Stimulated activated CD8-positive, alpha-beta memory T cell treated with anti-CD3 and anti-CD28 coated beads, Interleukin-7, amount 100 ng/mL, for 1 hour (primary cell): Measurements from ENCODE around the gene LDLRAD4.

ENCODE experiments used
- DNase-seq, 2 donors: peaks; one replicate each; pipeline ENCODE4 v3.0.0-alpha.2; 2020; ENCODE audit warnings: low read depth in 2 of 2

Gene LDLRAD4

DNA sequence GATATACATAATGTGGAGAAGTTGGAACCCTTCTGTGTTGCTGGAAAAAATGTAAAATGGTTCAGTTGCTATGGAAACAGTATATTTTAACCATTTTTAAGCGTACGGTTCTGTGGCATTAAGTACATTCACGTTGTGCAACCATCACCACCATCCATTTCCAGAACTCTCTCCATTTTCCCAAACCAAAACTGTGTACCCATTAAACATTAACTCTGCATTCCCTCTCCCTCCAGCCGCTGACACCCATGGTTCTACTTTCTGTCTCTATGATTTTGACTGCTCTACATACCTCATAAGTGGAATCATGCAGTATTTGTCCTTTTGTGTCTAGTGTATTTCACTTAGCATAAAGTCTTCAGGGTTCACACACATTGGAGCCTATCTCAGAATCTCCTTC lies 67.3 kb downstream of the LDLRAD4 start:
- no peak for DNase-seq

GRCh38 chr18:13286456-13287125 lies 68.0 kb downstream of the LDLRAD4 start:
- DNase-seq: no peak

DNA sequence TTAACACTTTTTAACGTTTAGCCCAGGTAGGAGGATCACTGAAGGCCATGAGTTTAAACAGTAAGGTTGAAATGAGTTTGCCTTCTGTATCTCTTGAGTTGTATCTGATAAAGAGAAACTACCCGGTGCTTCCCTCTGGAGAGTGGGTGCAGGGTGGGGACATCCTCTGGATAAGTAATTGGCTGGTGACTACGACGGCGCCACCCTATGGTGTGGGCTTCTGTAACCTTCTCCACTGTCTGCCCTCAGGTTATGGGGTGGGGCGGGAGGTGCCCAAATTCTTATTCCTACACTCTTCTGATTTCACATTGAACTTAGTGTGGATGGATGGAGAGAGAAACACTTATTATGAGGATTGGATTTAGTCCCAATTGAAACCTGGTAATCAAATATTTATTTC lies 68.8 kb downstream of the LDLRAD4 start:
- DNase-seq: no peak

DNA sequence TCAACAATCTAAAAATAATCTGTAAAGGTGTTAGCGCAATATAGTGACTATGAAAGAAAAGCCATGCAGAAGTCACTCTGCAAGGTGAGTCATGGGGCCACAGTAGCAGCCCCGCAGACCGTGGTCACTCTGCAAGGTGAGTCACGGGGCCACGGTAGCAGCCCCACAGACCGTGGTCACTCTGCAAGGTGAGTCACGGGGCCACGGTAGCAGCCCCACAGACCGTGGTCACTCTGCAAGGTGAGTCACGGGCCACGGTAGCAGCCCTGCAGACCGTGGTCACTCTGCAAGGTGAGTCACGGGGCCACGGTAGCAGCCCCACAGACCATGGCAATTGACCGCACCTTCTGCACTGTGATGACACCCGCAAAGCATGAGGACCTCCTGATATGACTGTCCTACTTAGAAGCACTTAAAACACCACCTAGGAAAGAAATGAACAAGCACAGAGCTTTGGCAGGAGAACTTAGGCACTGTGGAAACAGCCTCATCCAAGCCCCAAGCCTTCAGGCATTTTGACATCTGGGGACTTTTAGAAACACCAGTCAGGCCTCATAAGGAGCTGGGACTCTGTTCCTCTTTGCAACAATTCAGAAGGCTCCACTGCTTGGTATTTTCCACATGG lies 70.1 kb downstream of the LDLRAD4 start:
- no peak for DNase-seq

DNA sequence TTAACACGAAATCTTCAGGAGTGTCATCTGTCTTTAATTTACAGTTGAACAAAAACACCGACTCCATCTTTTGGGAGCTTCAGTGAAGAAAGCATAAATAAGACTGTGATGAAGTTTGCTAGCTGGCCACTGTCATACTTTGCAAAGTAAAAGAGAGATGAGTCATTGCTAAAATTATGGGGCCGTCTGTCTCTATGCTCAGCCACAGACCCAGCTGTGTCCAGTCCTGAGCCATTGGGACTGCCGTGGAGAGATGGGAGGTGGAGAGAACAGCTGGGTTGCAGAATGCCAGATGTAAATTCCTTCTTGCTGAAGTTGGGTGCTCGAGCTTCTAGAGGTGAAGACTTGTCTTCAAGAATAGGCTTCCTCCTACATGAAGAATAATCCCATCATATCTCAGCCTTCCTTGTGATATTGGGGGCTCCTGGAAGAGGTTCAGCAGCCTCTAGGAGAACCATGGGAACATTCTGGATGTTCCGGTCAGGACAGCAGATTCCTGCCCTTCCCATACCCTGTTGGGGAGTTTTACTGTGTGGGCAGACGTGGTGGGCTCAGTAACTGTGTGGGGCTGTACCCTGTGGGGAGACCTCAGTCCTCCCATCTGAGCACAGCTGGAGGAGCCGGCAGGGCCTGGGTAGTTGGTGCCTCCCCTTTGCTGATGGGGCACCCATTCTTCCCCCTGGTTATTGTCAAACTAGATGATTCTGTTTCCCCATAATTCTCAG lies 71.1 kb downstream of the LDLRAD4 start:
- DNase-seq: no peak

- no peak for DNase-seq
Observed at GRCh38 chr18:13290856-13291271, 72.3 kb downstream of the LDLRAD4 start.

DNA sequence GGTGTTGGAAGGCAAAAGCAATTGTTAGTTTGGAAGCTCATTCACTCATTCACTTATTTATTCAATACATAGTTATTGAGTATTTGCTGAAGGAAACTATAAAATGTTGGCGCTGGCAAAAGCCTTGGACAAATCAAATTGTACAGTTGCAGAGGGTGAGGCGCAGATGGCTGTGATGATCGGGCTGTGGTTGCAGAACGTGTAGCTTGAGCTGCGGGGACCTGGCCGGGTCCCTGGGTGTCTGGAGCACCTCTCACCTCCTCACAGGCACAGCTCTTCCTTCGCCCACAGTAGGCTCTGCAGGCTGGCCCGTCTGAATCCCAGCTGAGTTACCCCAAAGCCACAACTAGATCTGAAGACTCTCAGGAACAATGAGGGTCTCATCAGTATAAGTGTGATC lies 72.7 kb downstream of the LDLRAD4 start:
- no peak for DNase-seq

GRCh38 chr18:13291745-13292447 lies 73.3 kb downstream of the LDLRAD4 start:
- no peak for DNase-seq

DNA sequence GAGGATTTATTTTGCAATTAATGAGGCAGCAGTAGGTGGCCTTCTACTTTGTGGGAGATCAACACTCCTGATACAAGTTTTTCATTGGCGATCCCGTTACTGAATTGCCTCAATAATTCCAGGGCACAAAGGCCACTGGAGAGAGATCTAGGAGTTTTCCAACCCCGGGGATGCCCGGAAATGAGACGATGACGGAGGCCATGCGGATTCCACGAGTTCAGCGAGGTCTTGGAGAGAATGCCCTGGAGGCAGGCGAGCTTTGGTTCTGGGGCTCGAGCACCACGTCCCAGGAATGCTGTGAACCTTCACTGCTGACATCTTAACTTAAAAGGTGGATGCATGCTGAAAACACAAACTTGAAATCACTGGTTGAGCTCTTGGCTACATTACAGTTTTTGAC lies 74.2 kb downstream of the LDLRAD4 start:
- no peak for DNase-seq

GRCh38 chr18:13294309-13294708 lies 75.7 kb downstream of the LDLRAD4 start:
- DNase-seq: no peak

- DNase-seq: no peak
Observed at GRCh38 chr18:13295894-13296293, 77.3 kb downstream of the LDLRAD4 start.

DNA sequence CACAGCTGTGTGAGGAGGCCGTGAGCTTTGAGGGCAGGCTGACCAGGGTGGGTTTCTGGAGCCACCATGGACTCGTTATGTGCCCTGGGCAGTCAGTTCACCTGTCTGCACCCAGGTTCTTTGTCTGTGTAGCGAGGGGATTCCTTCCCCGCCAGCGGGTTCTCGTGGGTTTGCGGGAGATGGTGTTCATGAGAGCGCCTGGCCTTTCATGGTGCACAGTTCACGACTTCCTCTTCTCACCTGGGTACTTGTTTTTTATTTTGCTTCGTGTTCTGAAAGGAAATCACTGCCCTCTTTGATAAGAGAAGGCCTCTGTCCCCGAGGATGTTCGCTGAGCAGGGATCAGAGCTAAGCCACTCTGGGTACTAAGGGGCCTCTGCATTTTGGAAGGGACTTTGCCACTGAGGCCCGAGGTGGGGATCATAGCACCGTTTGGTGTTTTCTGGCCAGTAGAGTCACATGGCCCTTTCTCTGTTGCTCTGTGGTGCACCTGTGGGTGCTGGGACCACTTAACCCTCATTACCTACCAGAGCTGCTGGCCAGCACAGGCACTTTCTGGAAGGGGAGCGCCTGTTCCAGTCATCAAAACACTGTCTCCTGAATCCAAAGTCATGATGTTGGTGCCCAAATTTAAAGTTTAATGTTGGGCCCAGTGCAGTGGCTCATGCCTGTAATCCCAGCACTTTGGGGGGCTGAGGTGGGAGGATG lies 78.5 kb downstream of the LDLRAD4 start:
- no peak for DNase-seq

- DNase-seq: no peak
Observed at GRCh38 chr18:13298262-13298661, 79.7 kb downstream of the LDLRAD4 start.

DNA sequence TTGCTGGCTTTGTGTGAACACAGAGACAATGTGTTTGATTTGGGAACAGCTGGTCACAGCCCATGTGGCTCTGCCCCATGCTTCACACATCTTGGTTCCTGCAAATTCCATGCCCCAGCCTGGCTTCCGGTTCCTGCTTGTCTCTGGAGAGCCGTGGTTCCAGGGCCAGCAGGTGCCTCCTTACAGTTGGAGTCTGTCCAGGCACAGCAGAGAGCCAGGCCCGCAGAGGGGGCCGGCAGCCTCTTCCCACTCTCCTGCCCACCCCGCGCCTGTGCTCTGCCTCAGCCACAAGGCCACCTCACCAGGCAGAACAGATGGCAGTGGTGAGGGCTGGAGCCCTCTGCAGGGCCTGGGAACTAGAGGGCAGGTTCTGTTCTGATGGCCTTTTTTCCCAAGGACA lies 81.5 kb downstream of the LDLRAD4 start:
- no peak for DNase-seq

DNA sequence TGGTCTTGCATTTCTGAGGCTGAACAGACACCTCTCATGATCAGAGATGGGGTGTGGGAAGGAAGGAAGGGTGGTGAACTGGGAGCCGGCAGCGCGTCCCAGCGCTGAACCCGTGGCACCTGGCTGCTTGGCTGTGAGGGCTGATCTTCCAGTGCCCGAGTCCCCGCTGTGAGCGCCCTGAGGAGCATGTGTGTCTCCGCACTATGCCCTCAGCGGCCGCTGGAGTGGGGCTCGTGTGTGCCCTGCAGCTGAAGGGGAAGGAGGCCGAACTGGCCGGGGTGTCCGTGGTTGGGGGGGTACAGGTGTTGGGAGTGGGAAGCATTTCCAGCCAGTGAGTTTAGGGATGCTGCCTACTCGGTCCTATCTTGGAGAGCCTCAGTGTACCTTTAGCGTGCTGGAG lies 82.2 kb downstream of the LDLRAD4 start:
- no peak for DNase-seq

GRCh38 chr18:13302040-13302439 lies 83.5 kb downstream of the LDLRAD4 start:
- DNase-seq: no peak

GRCh38 chr18:13302457-13303225 lies 84.1 kb downstream of the LDLRAD4 start:
- DNase-seq: no peak

GRCh38 chr18:13303756-13304364 lies 85.3 kb downstream of the LDLRAD4 start:
- no peak for DNase-seq

GRCh38 chr18:13305301-13305700 lies 86.7 kb downstream of the LDLRAD4 start:
- DNase-seq: no peak

DNA sequence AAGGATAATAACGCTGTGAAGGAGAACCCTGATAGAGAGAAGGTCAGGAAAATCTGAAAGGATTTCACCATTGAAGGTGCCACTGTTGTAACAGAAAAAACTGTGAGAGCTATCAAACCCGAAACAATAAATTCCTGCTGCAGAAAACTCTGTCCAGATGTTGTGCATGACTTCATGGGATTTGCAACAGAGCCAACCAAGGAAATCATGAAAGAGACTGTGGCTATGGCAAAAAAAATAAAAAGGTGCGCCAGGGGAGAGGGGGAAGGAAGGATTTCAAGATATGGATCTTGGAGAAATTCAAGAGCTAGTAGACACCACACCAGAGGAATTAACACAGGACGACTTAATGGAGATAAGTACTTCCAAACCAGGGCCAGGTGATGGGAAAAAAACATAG lies 88.0 kb downstream of the LDLRAD4 start:
- DNase-seq: no peak

- DNase-seq: no peak
Observed at GRCh38 chr18:13308369-13308768, 89.8 kb downstream of the LDLRAD4 start.
